Neural cell (in vitro differentiated cells): ENCODE measurements around the gene TRAM2. TPM values are rescaled to one million over a fixed set of nuclear protein-coding genes. Genes with fewer than 3 reads are reported as not detected.

Experiments
- H2AFZ ChIP-seq: fragments of 200-600, 300-800 bp; sonication (generic), shearing (Covaris generic); 2 replicates; pipeline ENCODE4 v1.6.0; 2014; ENCODE audit warnings: low read depth, mild to moderate bottlenecking, antibody characterized with exemption, low read length, moderate library complexity
- H3F3A ChIP-seq: fragments of 200-600 bp; shearing (Covaris generic); 2 replicates; pipeline ENCODE4 v1.6.1; 2016; ENCODE audit warnings: mild to moderate bottlenecking, moderate library complexity, mixed read lengths, antibody characterized with exemption, low read length; ENCODE audit not compliant: insufficient read depth, poor library complexity, severe bottlenecking
- H3K27ac ChIP-seq: fragments of 200-600, 300-800 bp; sonication (generic), shearing (Covaris generic); 2 replicates; pipeline ENCODE4 v1.5.1; 2014; ENCODE audit warnings: mild to moderate bottlenecking, low read length, moderate library complexity
- H3K27me3 ChIP-seq: fragments of 300-800, 200-600 bp; sonication (generic), shearing (Covaris generic); 2 replicates; pipeline ENCODE4 v1.6.0; 2014; ENCODE audit warnings: mild to moderate bottlenecking, low read depth, low read length, moderate library complexity; ENCODE audit not compliant: insufficient read depth
- H3K36me3 ChIP-seq: fragments of 300-800, 200-600 bp; sonication (generic), shearing (Covaris generic); 2 replicates; pipeline ENCODE4 v1.5.1; 2014; ENCODE audit warnings: mild to moderate bottlenecking, antibody characterized with exemption, low read length, moderate library complexity; ENCODE audit not compliant: insufficient read depth
- H3K4me2 ChIP-seq: fragments of 300-800, 200-600 bp; sonication (generic), shearing (Covaris generic); 2 replicates; pipeline ENCODE4 v1.6.0; 2014; ENCODE audit warnings: mild to moderate bottlenecking, low read length
- H3K4me3 ChIP-seq: fragments of 300-800, 200-600 bp; sonication (generic), shearing (Covaris generic); 2 replicates; pipeline ENCODE4 v1.5.1; 2014; ENCODE audit warnings: mild to moderate bottlenecking, low read length, moderate library complexity
- H3K79me2 ChIP-seq: fragments of 200-600 bp; shearing (Covaris generic); replicated peaks from 2 replicates; pipeline ENCODE4 v1.6.0; 2014; ENCODE audit warnings: mild to moderate bottlenecking, low read length, moderate library complexity; ENCODE audit not compliant: insufficient read depth
- H3K9ac ChIP-seq: fragments of 300-800, 200-600 bp; sonication (generic), shearing (Covaris generic); 2 replicates; pipeline ENCODE4 v1.6.1; 2016; ENCODE audit warnings: mild to moderate bottlenecking, low read length, mixed read lengths
- H3K9me2 ChIP-seq: fragments of 200-600 bp; shearing (Covaris generic); 2 replicates; pipeline ENCODE4 v1.6.1; 2016; ENCODE audit warnings: mild to moderate bottlenecking, low read length, mixed read lengths; ENCODE audit not compliant: insufficient read depth
- H3K9me3 ChIP-seq: fragments of 200-600, 300-800 bp; sonication (generic), shearing (Covaris generic); 2 replicates; pipeline ENCODE4 v1.6.1; 2016; ENCODE audit warnings: mild to moderate bottlenecking, mixed run types, low read length, moderate library complexity, mixed read lengths
- H4K20me1 ChIP-seq: fragments of 200-600 bp; shearing (Covaris generic); 2 replicates; pipeline ENCODE4 v1.6.1; 2016; ENCODE audit warnings: mild to moderate bottlenecking, mixed run types; ENCODE audit not compliant: insufficient read depth
- EP300 ChIP-seq: fragments of 450-650 bp; conservative IDR thresholded peaks from 2 replicates; pipeline ENCODE4 v1.6.1; 2014; ENCODE audit warnings: antibody characterized with exemption, mild to moderate bottlenecking, moderate library complexity; ENCODE audit not compliant: poor library complexity, severe bottlenecking
- EZH2 ChIP-seq: fragments of 200-600, 300-800 bp; shearing (Covaris generic), sonication (generic); IDR thresholded peaks from 2 replicates; pipeline ENCODE4 v1.6.1; 2014; ENCODE audit warnings: antibody characterized with exemption, low read length, borderline replicate concordance, mild to moderate bottlenecking; ENCODE audit not compliant: insufficient read depth, poor library complexity, severe bottlenecking
- MXI1 ChIP-seq: fragments of 450-650 bp; conservative IDR thresholded peaks from 2 replicates; pipeline ENCODE4 v1.6.1; 2014; ENCODE audit warnings: antibody characterized with exemption, mild to moderate bottlenecking; ENCODE audit not compliant: poor library complexity, severe bottlenecking
- POLR2AphosphoS5 ChIP-seq: IDR thresholded peaks from 2 replicates; pipeline ENCODE4 v1.6.1; 2012
- RAD21 ChIP-seq: fragments of 450-650 bp; conservative IDR thresholded peaks from 2 replicates; pipeline ENCODE4 v1.6.1; 2014; ENCODE audit warnings: antibody characterized with exemption, mild to moderate bottlenecking, moderate library complexity
- REST ChIP-seq: IDR thresholded peaks from 2 replicates; pipeline ENCODE4 v1.6.1; 2012; ENCODE audit warnings: borderline replicate concordance
- SMC3 ChIP-seq: fragments of 450-650 bp; conservative IDR thresholded peaks from 2 replicates; pipeline ENCODE4 v1.6.1; 2014; ENCODE audit warnings: antibody characterized with exemption, mild to moderate bottlenecking, moderate library complexity; ENCODE audit not compliant: poor library complexity
- TAF1 ChIP-seq: IDR thresholded peaks from 2 replicates; pipeline ENCODE4 v1.6.1; 2012; ENCODE audit warnings: low read depth
- polyA plus RNA-seq: library from polyadenylated mRNA; depleted of rRNA; stranded (reverse); fragments of >200 nt; gene quantifications from 2 replicates; pipeline ENCODE4 v1.2.3, GENCODE V29; 2014

The TRAM2 gene
- polyA plus RNA-seq, 1 donor from 2014 or later: 0.41 TPM

DNA sequence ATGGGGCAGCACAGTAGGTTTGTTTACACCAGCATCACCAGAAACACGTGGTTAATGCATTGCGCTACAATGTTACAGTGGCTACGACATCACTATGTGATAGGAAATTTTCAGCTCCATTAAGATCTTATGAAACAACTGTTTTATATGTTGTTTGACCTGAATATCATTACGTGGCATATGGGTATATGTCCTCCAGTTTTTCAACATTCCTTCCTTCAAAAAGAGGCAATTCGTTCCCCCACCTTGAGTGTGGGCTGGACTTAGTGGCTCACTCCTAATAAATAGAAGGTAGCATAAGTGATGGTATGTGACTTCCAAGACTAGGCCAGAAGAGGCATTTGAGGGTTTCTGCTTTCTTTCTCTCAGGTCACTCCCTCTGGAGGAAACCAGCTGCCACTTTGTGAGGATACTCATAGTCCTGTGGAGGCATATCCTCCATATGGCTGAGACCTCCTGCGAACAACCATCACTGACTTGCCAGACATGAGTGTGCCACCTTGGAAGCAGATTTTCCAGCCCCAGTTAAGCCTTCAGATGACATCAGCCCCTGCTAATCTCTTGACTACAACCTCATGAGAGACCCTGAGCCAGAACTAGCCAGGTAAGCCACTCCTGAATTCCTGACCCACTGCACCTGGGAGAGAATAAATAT is 2.3 kb upstream of the TRAM2 start:
- H2AFZ ChIP-seq: no peak overlapping the region
- H3K36me3 ChIP-seq: no peaks in the 10 kb centered on the region
- H3F3A ChIP-seq: no peaks in the 10 kb centered on the region
- H3K4me2 ChIP-seq: no peak overlapping the region
- H3K9ac ChIP-seq: no peak overlapping the region
- no peaks in the 10 kb centered on the region for H3K9me3 ChIP-seq
- H3K27ac ChIP-seq: no peak overlapping the region
- no peaks in the 10 kb centered on the region for H3K9me2 ChIP-seq
- H3K4me3 ChIP-seq: no peak overlapping the region
- TF ChIP-seq RAD21: no peak
- no peak for TF ChIP-seq REST
- no peak for TF ChIP-seq TAF1
- TF ChIP-seq POLR2AphosphoS5: no peak
- no peaks in the 10 kb centered on the region for H3K79me2 ChIP-seq
- H3K27me3 ChIP-seq: no peaks in the 10 kb centered on the region
- H4K20me1 ChIP-seq: no peaks in the 10 kb centered on the region

DNA sequence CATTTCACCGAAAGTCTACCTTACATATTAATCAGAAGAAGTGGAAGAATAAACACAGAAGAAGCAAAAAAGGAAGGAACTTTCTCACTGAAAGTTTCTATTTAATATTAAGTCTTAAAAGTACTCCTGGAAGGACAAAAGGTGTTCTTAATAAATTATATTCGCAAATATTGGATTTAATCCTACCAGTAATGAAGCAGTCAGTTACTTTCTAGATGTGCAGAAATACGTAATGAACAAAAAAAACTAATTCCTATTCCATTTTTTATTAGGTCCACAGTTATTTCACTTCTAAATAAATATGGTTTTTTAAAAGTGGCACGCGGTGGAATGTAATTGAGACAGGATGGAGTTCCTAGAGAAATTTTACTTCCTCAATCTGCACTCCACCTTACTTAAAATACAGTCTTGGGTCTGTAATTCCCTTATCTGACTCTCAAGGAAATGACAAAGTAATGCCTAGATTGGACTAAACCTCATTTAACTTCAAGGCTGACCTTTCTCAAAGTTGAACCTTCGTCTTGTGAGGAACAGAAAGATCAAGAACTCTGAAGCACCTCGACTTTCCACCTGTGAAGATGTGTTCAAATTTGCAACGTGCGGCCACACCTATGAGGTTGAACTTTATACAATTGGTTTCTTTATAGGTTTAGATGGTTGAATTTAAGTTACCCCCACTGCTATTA is 1.1 kb upstream of the TRAM2 start:
- H4K20me1 ChIP-seq: no peaks in the 10 kb centered on the region
- H3F3A ChIP-seq: no peaks in the 10 kb centered on the region
- H3K4me3 ChIP-seq: peak overlapping the region; percentile 76
- H3K27ac ChIP-seq: no peak overlapping the region
- no peak for TF ChIP-seq RAD21
- no peak for TF ChIP-seq EP300
- no peak for TF ChIP-seq EZH2
- no peak for TF ChIP-seq MXI1
- no peak for TF ChIP-seq REST
- no peak for TF ChIP-seq SMC3
- H3K9ac ChIP-seq: peak overlapping the region; percentile 72
- H3K36me3 ChIP-seq: no peaks in the 10 kb centered on the region
- H3K9me3 ChIP-seq: no peaks in the 10 kb centered on the region
- no peaks in the 10 kb centered on the region for H3K9me2 ChIP-seq
- peak overlapping the region; percentile 59 for H3K4me2 ChIP-seq
- peak overlapping the region; percentile 66 for H2AFZ ChIP-seq
- no peaks in the 10 kb centered on the region for H3K27me3 ChIP-seq
- no peaks in the 10 kb centered on the region for H3K79me2 ChIP-seq
